K562 (cell line): ENCODE measurements around the gene HSDL2. TPM values are rescaled to one million over a fixed set of nuclear protein-coding genes. Genes with fewer than 3 reads are reported as not detected.

ENCODE experiments used
- ATAC-seq: fragments of 200-7000 bp; cut with Tn5 transposase; 3 replicates; pipeline ENCODE4 v1.9.1; 2020; ENCODE audit warnings: moderate library complexity
- BruUV-seq: library from RNA; stranded (reverse); fragments of 400-500 nt; replicated peaks from 2 replicates; lab custom pipeline; 2021; lab: Mats Ljungman, UMichigan
- CTCF ChIA-PET: fragments of 300-600 bp; formaldehyde crosslinking; extraction: SDS; loops from one replicate; lab custom pipeline; 2021; ENCODE audit warnings: low intra/inter-chr PET ratio; lab: Yijun Ruan, JAX
- POLR2A ChIA-PET: fragments of 300-600, 350-650 bp; sonication (Branson Sonifier 250); formaldehyde crosslinking; extraction: SDS; loops from one replicate; lab custom pipeline; 2021; ENCODE audit warnings: antibody characterized with exemption, inconsistent platforms; lab: Yijun Ruan, JAX
- DNase-seq, 4 experiments: peaks; one replicate each; pipeline versions ENCODE4 v3.0.0 to v3.0.0-alpha.2; 2011 to 2018; ENCODE audit warnings: low spot score in 3 of 4, mixed read lengths in 3 of 4; ENCODE audit errors: extremely low read depth in 1 of 4
- FAIRE-seq: peaks from 2 replicates; lab custom pipeline; 2011; peaks lifted over from hg19 to GRCh38; lab: Jason Lieb, UNC
- H2AFZ ChIP-seq: 2 replicates; pipeline ENCODE4 v1.6.0; 2011; ENCODE audit warnings: low read depth, low read length, control low read depth, inconsistent platforms
- H3K27ac ChIP-seq: fragments of 200-600 bp; 3 replicates; pipeline ENCODE4 v1.8.0; 2011; ENCODE audit warnings: low read depth, mild to moderate bottlenecking, control low read depth, inconsistent platforms, low read length, moderate library complexity, mixed read lengths; ENCODE audit errors: extremely low read depth
- H3K27me3 ChIP-seq, 2 experiments: fragments of 300-600 bp in 1 of 2; 2 replicates in 1 of 2; 3 replicates in 1 of 2; pipeline versions ENCODE4 v1.6.0 to v1.8.0; 2011; ENCODE audit warnings: inconsistent platforms in 2 of 2, low read length in 2 of 2, mild to moderate bottlenecking in 1 of 2, mixed read lengths in 1 of 2, moderate library complexity in 1 of 2; ENCODE audit not compliant: control insufficient read depth in 2 of 2, insufficient read depth in 2 of 2
- H3K36me3 ChIP-seq: fragments of 300-600 bp; 3 replicates; pipeline ENCODE4 v1.8.0; 2011; ENCODE audit warnings: mild to moderate bottlenecking, low read length, inconsistent platforms; ENCODE audit not compliant: control insufficient read depth, insufficient read depth
- H3K4me1 ChIP-seq, 2 experiments: fragments of 200-600 bp in 1 of 2; replicated peaks in 1 of 2; 2 replicates in 1 of 2; 3 replicates in 1 of 2; pipeline versions ENCODE4 v1.5.1 to v1.8.0; 2011; ENCODE audit warnings: inconsistent platforms in 2 of 2, low read length in 2 of 2, mild to moderate bottlenecking in 1 of 2, mixed read lengths in 1 of 2, moderate library complexity in 1 of 2; ENCODE audit not compliant: control insufficient read depth in 2 of 2, insufficient read depth in 2 of 2
- H3K4me2 ChIP-seq: 2 replicates; pipeline ENCODE4 v1.6.1; 2011; ENCODE audit warnings: low read length, control low read depth, inconsistent platforms, mixed read lengths; ENCODE audit not compliant: insufficient read depth
- H3K4me3 ChIP-seq: fragments of 200-600 bp; sonication (generic), shearing (Covaris generic); 2 replicates; pipeline ENCODE4 v1.5.1; 2016; ENCODE audit warnings: control low read depth, inconsistent platforms
- H3K79me2 ChIP-seq: fragments of 200-600 bp; 3 replicates; pipeline ENCODE4 v1.8.0; 2011; ENCODE audit warnings: low read length, inconsistent platforms; ENCODE audit not compliant: control insufficient read depth, insufficient read depth
- H3K9ac ChIP-seq, 2 experiments: 2 replicates each; pipeline versions ENCODE4 v1.6.0 to v1.6.1; 2011; ENCODE audit warnings: low read depth in 2 of 2, low read length in 2 of 2, control low read depth in 1 of 2, inconsistent platforms in 1 of 2, mild to moderate bottlenecking in 1 of 2, mixed read lengths in 1 of 2; ENCODE audit not compliant: insufficient read depth in 1 of 2
- H3K9me1 ChIP-seq: one replicate; pipeline ENCODE4 v1.6.0; 2011; ENCODE audit warnings: inconsistent platforms, mild to moderate bottlenecking, low read length, moderate library complexity; ENCODE audit not compliant: control insufficient read depth, insufficient read depth
- H3K9me3 ChIP-seq: replicated peaks from 2 replicates; pipeline ENCODE4 v1.5.1; 2011; ENCODE audit warnings: low read depth, low read length, inconsistent platforms; ENCODE audit not compliant: control insufficient read depth, insufficient read depth
- H4K20me1 ChIP-seq: replicated peaks from 2 replicates; pipeline ENCODE4 v1.6.1; 2011; ENCODE audit warnings: low read length, inconsistent platforms, mixed read lengths; ENCODE audit not compliant: control insufficient read depth, insufficient read depth
- ELF1 ChIP-seq: fragments of 200-800 bp; sonication (Bioruptor generic); IDR thresholded peaks from 2 replicates; pipeline ENCODE4 v1.6.1; 2016; ENCODE audit warnings: missing genetic modification characterization, missing compliant biosample characterization
- NEUROD1 ChIP-seq: fragments of 150-350 bp; IDR thresholded peaks from 2 replicates; pipeline ENCODE4 v1.6.1; 2014; ENCODE audit warnings: borderline replicate concordance, low read length, low read depth; ENCODE audit not compliant: partially characterized antibody
- NFIC ChIP-seq: fragments of 450-650 bp; IDR thresholded peaks from 2 replicates; pipeline ENCODE4 v1.6.1; 2017; ENCODE audit warnings: mild to moderate bottlenecking, inconsistent platforms
- REST ChIP-seq, 2 experiments: fragments of 450-650 bp; formaldehyde crosslinking in 1 of 2; IDR thresholded peaks; 2 replicates each; pipeline versions ENCODE4 v1.4.0 to v1.6.1; 2014 to 2020; ENCODE audit warnings: mild to moderate bottlenecking in 2 of 2, borderline replicate concordance in 1 of 2, low read depth in 1 of 2
- WGBS: fragments of 100-300 bp; shearing (Covaris generic); methylation state at CpG from one replicate; pipeline ENCODE4 v1.1.6; 2016; ENCODE audit warnings: low coverage, mixed read lengths; ENCODE audit not compliant: insufficient coverage; ENCODE audit errors: missing lambda C conversion rate; 5-methylcytosine and 5-hydroxymethylcytosine counted together
- in situ Hi-C: fragments of 300-500 bp; cut with MboI; formaldehyde crosslinking; loops from 4 replicates; pipeline ENCODE4 v1.15.0; 2018; ENCODE audit warnings: inconsistent platforms, mixed read lengths
- intact Hi-C: fragments of 100-400 bp; cut with micrococcal nuclease; formaldehyde crosslinking; loops from 2 replicates; pipeline ENCODE4 v1.14.2; 2022
- polyA plus RNA-seq, 8 experiments: library from polyadenylated mRNA; depleted of rRNA in 4 of 8; stranded (reverse) in 5 of 8; unstranded in 3 of 8; fragments of >200 nt; fragmentation: Nextera tagmentation in 2 of 8; fragmentation: Illumina TruSeq in 1 of 8; extraction: Ambion mirVana in 2 of 8; extraction: Trizol in 1 of 8; gene quantifications; 2 replicates each; pipeline versions ENCODE4 v1.2.1 to v1.2.3, GENCODE V29; 2011 to 2014; ENCODE audit warnings: inconsistent platforms in 1 of 8, missing spikeins in 1 of 8
- total RNA-seq, 7 experiments: library from RNA; depleted of rRNA in 6 of 7; stranded (reverse); fragments of >200 nt in 6 of 7; fragmentation: Illumina TruSeq in 2 of 7; extraction: Trizol in 2 of 7; gene quantifications; 2 replicates each; pipeline versions ENCODE4 v1.2.1 to v1.2.3, GENCODE V29; 2011 to 2021; ENCODE audit warnings: low replicate concordance in 1 of 7

HSDL2 gene
- total and polyA plus RNA-seq, 9 of the 15 experiments (the other 6 are each of a cell fraction or from before 2014, with no cell fraction given) = 22.8 to 74.1 (median 35.6) TPM

DNA sequence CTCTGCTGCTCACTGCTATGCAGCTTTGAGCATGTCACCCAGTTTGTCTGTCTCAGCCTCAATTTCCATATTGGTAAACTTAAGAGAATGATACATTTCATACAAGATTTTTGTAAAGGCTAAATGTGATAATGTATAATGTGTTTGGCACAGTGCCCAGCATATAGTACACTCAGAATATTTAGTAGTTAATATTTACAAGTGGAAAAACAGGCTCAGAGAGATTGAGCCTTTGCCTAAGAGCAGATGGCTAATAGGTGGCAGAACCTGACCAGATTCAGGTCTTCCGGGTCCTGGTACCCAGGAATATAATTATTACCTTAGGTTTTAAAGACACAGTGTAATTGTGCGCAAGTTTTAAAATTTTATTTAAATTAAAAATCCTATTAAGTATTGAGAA, 59.9 kb downstream of the HSDL2 start:
- TF ChIP-seq NFIC = peak; percentile 70
- TF ChIP-seq ELF1 (tag) = no peak
- ChIA-PET CTCF (no interaction called here), POLR2A (interaction anchor here (1.0 kb wide), 1 partner anchor 14 kb away, joined by 3 read pairs; no protein-coding TSS in a partner anchor)
- peaks cover 2% of the 10 kb centered on the region; the same call in 1 of the 3 replicates for H3K36me3 ChIP-seq
- H3K9ac ChIP-seq = no peak overlapping the region
- H3K27me3 ChIP-seq = no peaks in the 10 kb centered on the region
- no peak overlapping the region for H3K4me3 ChIP-seq
- intact Hi-C loops (loop anchor here (10.0 kb wide), 1 partner anchor 355 kb away; no protein-coding TSS in a partner anchor), in situ Hi-C loops (no loop called here)
- no peaks in the 10 kb centered on the region for H3K9me3 ChIP-seq
- DNase-seq (no peak), ATAC-seq (no peak), FAIRE-seq (no peak)
- no peaks in the 10 kb centered on the region for H4K20me1 ChIP-seq
- H3K79me2 ChIP-seq = no peaks in the 10 kb centered on the region
- BruUV-seq = no TSS peak
- no peaks in the 10 kb centered on the region for H3K4me1 ChIP-seq
- no peak overlapping the region for H2AFZ ChIP-seq
- no peak overlapping the region for H3K27ac ChIP-seq
- no peak overlapping the region for H3K4me2 ChIP-seq
- no peaks in the 10 kb centered on the region for H3K9me1 ChIP-seq
- 95% methylated on average over 2 of the region's 2 CpGs for WGBS

- H4K20me1 ChIP-seq = no peaks in the 10 kb centered on the region
- H3K9ac ChIP-seq = no peak overlapping the region
- no peaks in the 10 kb centered on the region for H3K9me3 ChIP-seq
- ChIA-PET CTCF (interaction anchor here (1.0 to 2.0 kb wide), 2 partner anchors 222 to 377 kb away, joined by 3 to 7 read pairs; no protein-coding TSS in a partner anchor), POLR2A (interaction anchor here (1.0 to 2.6 kb wide), 2 partner anchors 9 to 26 kb away, joined by 3 to 14 read pairs; no protein-coding TSS in a partner anchor)
- no peaks in the 10 kb centered on the region for H3K79me2 ChIP-seq
- DNase-seq = peak in 1 of 4 experiments; percentile 37
- peaks cover 4% of the 10 kb centered on the region; the same call in 2 of the 3 replicates for H3K36me3 ChIP-seq
- peaks cover 0 to 8% of the 10 kb centered on the region in 2 experiments; a peak in 3 of 5 replicates for H3K4me1 ChIP-seq
- no peak overlapping the region for H3K4me2 ChIP-seq
- no peak overlapping the region for H2AFZ ChIP-seq
- in situ Hi-C loops (no loop called here), intact Hi-C loops (loop anchor here (1.0 to 10.0 kb wide), 3 partner anchors 222 to 352 kb away; no protein-coding TSS in a partner anchor)
- ATAC-seq = peak; percentile 70
- BruUV-seq = no TSS peak
- no peaks in the 10 kb centered on the region for H3K9me1 ChIP-seq
- peak; percentile 40 for FAIRE-seq
- H3K27me3 ChIP-seq = no peaks in the 10 kb centered on the region
- H3K4me3 ChIP-seq = no peak overlapping the region
- H3K27ac ChIP-seq = no peak overlapping the region
- TF ChIP-seq NEUROD1 (no peak), REST (IDR thresholded peaks at IDR 0.05; ENCODE audit: borderline replicate concordance) (peak; percentile 59; the same call in 1 of the 2 replicates), REST (CRISPR knock-in tag; IDR thresholded peaks at IDR 0.05; ENCODE audit: low read depth) (no peak)
Observed at GRCh38 chr9:112443200-112443599, 63.3 kb downstream of the HSDL2 start.
